Brain microvascular endothelial cell (primary cell): ENCODE data around the gene CDKN2A.
A peak's percentile ranks its signal among the peaks of the same experiment; 100 is the strongest.

Experiments used
- DNase-seq: peaks from one replicate; pipeline ENCODE4 v3.0.0-alpha.2; 2020
- H3K27ac ChIP-seq: fragments of 250-450 bp; sonication (Bioruptor Pico); 2 replicates; pipeline ENCODE4 v1.5.1; 2020; ENCODE audit warnings: mild to moderate bottlenecking, moderate library complexity
- H3K27me3 ChIP-seq: fragments of 250-450 bp; sonication (Bioruptor Pico); replicated peaks from 2 replicates; pipeline ENCODE4 v1.5.1; 2020; ENCODE audit warnings: mild to moderate bottlenecking
- H3K36me3 ChIP-seq: fragments of 250-450 bp; sonication (Bioruptor Pico); replicated peaks from 2 replicates; pipeline ENCODE4 v1.5.1; 2020; ENCODE audit warnings: mild to moderate bottlenecking
- H3K4me3 ChIP-seq: 2 replicates; pipeline ENCODE4 v1.5.1; 2011; ENCODE audit warnings: low read depth, mild to moderate bottlenecking, control low read depth, low read length, moderate library complexity
- CTCF ChIP-seq: IDR thresholded peaks from 2 replicates; pipeline ENCODE4 v1.5.1; 2011; ENCODE audit warnings: low read depth, mild to moderate bottlenecking, moderate library complexity, low read length, control low read depth, inconsistent platforms; ENCODE audit errors: missing control alignments
- in situ Hi-C: cut with HindIII; loops from 2 replicates; pipeline ENCODE4 v1.10.0; 2017; ENCODE audit warnings: low sequenced_read_pairs, low pct_ligation_motif_present

Gene CDKN2A

GRCh38 chr9:22039258-22039657 lies 45.1 kb upstream of the CDKN2A start:
- Histone ChIP-seq H3K4me3 (no peak overlapping the region), H3K27me3 (no peaks in the 10 kb centered on the region), H3K27ac (no peak overlapping the region), H3K36me3 (no peaks in the 10 kb centered on the region)
- in situ Hi-C loops, result loop anchor here (25.0 kb wide), 1 partner anchor 198 kb away; no protein-coding TSS in a partner anchor
- no peak for TF ChIP-seq CTCF
- no peak for DNase-seq

GRCh38 chr9:22037954-22038690 lies 43.9 kb upstream of the CDKN2A start:
- peak; percentile 49 for TF ChIP-seq CTCF
- Histone ChIP-seq H3K27me3 (no peaks in the 10 kb centered on the region), H3K27ac (no peak overlapping the region), H3K36me3 (no peaks in the 10 kb centered on the region), H3K4me3 (no peak overlapping the region)
- DNase-seq, result no peak
- in situ Hi-C loops, result loop anchor here (25.0 kb wide), 1 partner anchor 199 kb away; no protein-coding TSS in a partner anchor

GRCh38 chr9:22036866-22037626 lies 42.9 kb upstream of the CDKN2A start:
- Histone ChIP-seq H3K27me3 (no peaks in the 10 kb centered on the region), H3K27ac (no peak overlapping the region), H3K36me3 (no peaks in the 10 kb centered on the region), H3K4me3 (no peak overlapping the region)
- in situ Hi-C loops, result loop anchor here (25.0 kb wide), 1 partner anchor 200 kb away; no protein-coding TSS in a partner anchor
- DNase-seq, result no peak
- TF ChIP-seq CTCF, result no peak

DNA sequence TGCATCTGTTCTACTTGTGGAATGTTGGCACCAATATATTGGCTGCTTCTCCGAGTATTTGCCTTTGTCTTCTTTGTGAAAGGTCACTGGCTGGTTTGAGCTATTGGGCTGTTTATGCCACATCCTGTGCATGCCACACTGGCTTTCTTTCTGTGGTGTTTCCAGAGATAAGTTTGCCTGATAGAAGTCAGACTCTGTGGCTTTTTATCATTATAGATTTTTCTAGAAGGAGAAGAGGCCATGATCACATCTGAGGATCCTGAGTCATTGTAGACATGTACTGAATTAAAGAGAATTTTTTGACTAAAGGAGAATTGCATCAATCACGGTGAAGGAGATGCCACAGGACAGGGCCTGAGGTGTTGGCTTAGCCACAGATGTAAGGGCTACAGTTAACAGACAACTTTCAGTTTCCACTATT lies 41.4 kb upstream of the CDKN2A start:
- Histone ChIP-seq H3K27me3 (no peaks in the 10 kb centered on the region), H3K27ac (no peak overlapping the region), H3K4me3 (no peak overlapping the region), H3K36me3 (no peaks in the 10 kb centered on the region)
- no peak for TF ChIP-seq CTCF
- in situ Hi-C loops, result loop anchor here (25.0 kb wide), 1 partner anchor 202 kb away; no protein-coding TSS in a partner anchor
- no peak for DNase-seq

DNA sequence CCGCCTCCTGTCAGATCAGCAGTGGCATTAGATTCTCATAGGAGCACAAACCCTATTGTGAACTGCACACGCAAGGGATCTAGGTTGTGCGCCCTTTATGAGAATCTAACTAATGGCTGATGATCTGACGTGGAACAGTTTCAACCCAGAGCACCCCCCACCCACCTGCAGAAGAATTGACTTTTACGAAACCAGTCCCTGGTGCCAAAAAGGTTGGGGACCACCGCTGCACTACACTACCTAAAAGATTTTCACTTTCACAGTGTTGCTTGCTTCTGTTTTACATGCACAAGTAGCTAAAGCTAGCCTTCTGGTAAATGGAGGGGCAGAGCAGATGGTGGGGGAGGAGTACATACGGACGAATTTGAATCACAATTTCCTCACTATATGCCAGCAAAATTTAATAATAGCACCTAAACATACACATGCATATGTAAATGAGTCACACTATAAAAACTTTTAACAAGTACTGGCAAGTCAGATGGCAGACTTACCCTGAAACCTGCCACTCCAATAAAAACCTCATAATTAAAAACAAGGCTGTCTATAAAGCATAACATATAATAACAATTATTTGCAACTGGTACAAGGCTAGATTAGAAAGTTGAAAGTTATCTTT lies 38.9 kb upstream of the CDKN2A start:
- Histone ChIP-seq H3K27me3 (no peaks in the 10 kb centered on the region), H3K36me3 (no peaks in the 10 kb centered on the region), H3K4me3 (no peak overlapping the region), H3K27ac (no peak overlapping the region)
- no peak for TF ChIP-seq CTCF
- DNase-seq, result no peak
- in situ Hi-C loops, result loop anchor here (25.0 kb wide), 1 partner anchor 204 kb away; no protein-coding TSS in a partner anchor
